Stomach (tissue), 4 donors: ENCODE data around the gene MMP20.

Experiments
- CTCF ChIP-seq, 7 experiments: fragments of 450-650 bp in 4 of 7; fragments of 200-600 bp in 3 of 7; sonication (generic) in 3 of 7; IDR thresholded peaks; one replicate each; pipeline ENCODE4 v1.5.1; 2016 to 2019; ENCODE audit warnings: antibody characterized with exemption in 7 of 7, control low read depth in 2 of 7, mild to moderate bottlenecking in 1 of 7
- EP300 ChIP-seq: sonication (generic); formaldehyde crosslinking; IDR thresholded peaks from one replicate; pipeline ENCODE4 v1.6.1; 2017; ENCODE audit warnings: antibody characterized with exemption
- POLR2A ChIP-seq, 4 donors: fragments of 450-650 bp; IDR thresholded peaks; one replicate each; pipeline ENCODE4 v1.6.1; 2016; ENCODE audit warnings: antibody characterized with exemption in 4 of 4, control low read depth in 2 of 4, mild to moderate bottlenecking in 1 of 4, moderate library complexity in 1 of 4
- POLR2AphosphoS5 ChIP-seq, 3 donors: sonication (generic); formaldehyde crosslinking; IDR thresholded peaks; one replicate each; pipeline ENCODE4 v1.6.1; 2016; ENCODE audit warnings: antibody characterized with exemption in 3 of 3

- no peak for TF ChIP-seq CTCF (IDR thresholded peaks at IDR 0.05)
- TF ChIP-seq POLR2AphosphoS5 (IDR thresholded peaks at IDR 0.05), result no peak
- TF ChIP-seq POLR2A (IDR thresholded peaks at IDR 0.05), result no peak
- TF ChIP-seq EP300, result no peak
Observed at GRCh38 chr11:102610200-102610599, 14.9 kb downstream of the MMP20 start.
